SK-N-MC (cell line): ENCODE results near the gene GNAI3.

Source experiments
- DNase-seq: peaks from one replicate; pipeline ENCODE4 v3.0.0-alpha.2; 2011; ENCODE audit warnings: low read depth, low spot score
- H3K27ac ChIP-seq: fragments of 200-600 bp; sonication (generic); 2 replicates; pipeline ENCODE4 v1.5.1; 2016; ENCODE audit warnings: mixed run types
- H3K36me3 ChIP-seq: fragments of 200-600 bp; sonication (generic); 2 replicates; pipeline ENCODE4 v1.6.1; 2017; ENCODE audit warnings: antibody characterized with exemption, low read length, mixed read lengths; ENCODE audit not compliant: insufficient read depth
- H3K4me3 ChIP-seq: fragments of 200-600 bp; sonication (generic); 2 replicates; pipeline ENCODE4 v1.5.1; 2016
- H3K9ac ChIP-seq: fragments of 200-600 bp; sonication (generic); 2 replicates; pipeline ENCODE4 v1.8.0; 2017; ENCODE audit warnings: mixed run types, mixed read lengths; ENCODE audit not compliant: insufficient read length
- H3K9me3 ChIP-seq: fragments of 200-600 bp; sonication (generic); 2 replicates; pipeline ENCODE4 v1.6.1; 2017; ENCODE audit warnings: low read depth, mild to moderate bottlenecking, antibody characterized with exemption, low read length, moderate library complexity, mixed read lengths
- EZH2 ChIP-seq: fragments of 200-600 bp; sonication (generic); IDR thresholded peaks from one replicate; pipeline ENCODE4 v1.6.1; 2017; ENCODE audit warnings: antibody characterized with exemption
- FOXP2 ChIP-seq: optimal IDR thresholded peaks from 2 replicates; pipeline ENCODE3; 2011; ENCODE audit warnings: mild to moderate bottlenecking, moderate library complexity; ENCODE audit not compliant: insufficient read depth; ENCODE audit errors: extremely low read length, control extremely low read depth
- POLR2AphosphoS5 ChIP-seq: IDR thresholded peaks from 2 replicates; pipeline ENCODE4 v1.6.1; 2012; ENCODE audit warnings: mild to moderate bottlenecking, low read depth, low read length, borderline replicate concordance

The GNAI3 gene

GRCh38 chr1:109508001-109508872 lies 40.2 kb upstream of the GNAI3 start:
- no peak overlapping the region for H3K27ac ChIP-seq
- no peak overlapping the region for H3K9ac ChIP-seq
- DNase-seq: no peak
- TF ChIP-seq POLR2AphosphoS5 (no peak), EZH2 (no peak), FOXP2 (no peak)
- H3K36me3 ChIP-seq: no peaks in the 10 kb centered on the region
- H3K9me3 ChIP-seq: no peaks in the 10 kb centered on the region
- H3K4me3 ChIP-seq: no peak overlapping the region

- Histone ChIP-seq H3K9ac (no peak overlapping the region), H3K9me3 (no peaks in the 10 kb centered on the region), H3K36me3 (no peaks in the 10 kb centered on the region), H3K4me3 (peak overlapping the region; percentile 80), H3K27ac (no peak overlapping the region)
- no peak for DNase-seq
- TF ChIP-seq POLR2AphosphoS5 (no peak), EZH2 (no peak), FOXP2 (no peak)
Observed at GRCh38 chr1:109508873-109509175, 39.6 kb upstream of the GNAI3 start.

- TF ChIP-seq EZH2: no peak
- TF ChIP-seq POLR2AphosphoS5: no peak
- no peak for TF ChIP-seq FOXP2
- DNase-seq: no peak
- Histone ChIP-seq H3K4me3 (peak within 1 kb of the TSS; percentile 80), H3K9ac (peak within 1 kb of the TSS; percentile 69), H3K36me3 (no peaks in the 10 kb centered on the region), H3K27ac (no peak within 1 kb of the TSS), H3K9me3 (no peaks in the 10 kb centered on the region)
Observed at GRCh38 chr1:109509176-109510134, 39.0 kb upstream of the GNAI3 start, which contains the start of gene AMIGO1. Gene AMIGO1 (minus strand): TSS chr1:109509727. CDS start chr1:109508912, 815 bp downstream.

DNA sequence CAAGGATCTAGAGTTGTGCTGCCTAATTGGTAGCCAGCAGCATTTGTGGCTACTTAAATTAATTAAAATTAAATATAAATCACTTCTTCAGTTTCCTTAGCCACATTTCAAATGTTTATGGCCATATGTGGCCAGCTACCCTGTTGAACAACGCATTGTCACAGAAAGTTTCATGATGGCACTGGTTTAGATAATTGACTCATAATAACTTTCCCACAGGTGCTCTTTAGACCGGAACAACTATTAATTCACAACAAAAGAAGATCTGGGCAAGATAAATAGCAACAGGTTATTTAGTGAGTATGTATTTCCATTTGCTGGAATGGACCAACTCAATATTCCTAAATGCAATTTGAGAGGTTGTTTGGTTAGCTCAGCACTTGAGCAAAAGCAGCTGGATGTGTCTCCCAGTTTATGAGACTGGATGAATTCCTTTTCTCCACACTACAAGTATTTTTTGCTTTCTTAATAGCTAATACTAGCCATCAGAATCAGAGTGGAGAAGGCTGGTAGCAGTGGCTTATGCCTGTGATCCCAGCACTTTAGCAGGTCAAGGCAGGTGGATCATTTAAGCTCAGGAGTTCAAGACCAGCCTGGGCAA lies 35.2 kb upstream of the GNAI3 start:
- Histone ChIP-seq H3K27ac (no peak overlapping the region), H3K4me3 (no peak overlapping the region), H3K9me3 (no peaks in the 10 kb centered on the region), H3K9ac (no peak overlapping the region), H3K36me3 (no peaks in the 10 kb centered on the region)
- no peak for DNase-seq
- TF ChIP-seq EZH2: no peak
- no peak for TF ChIP-seq FOXP2
- TF ChIP-seq POLR2AphosphoS5: no peak

GRCh38 chr1:109514846-109515245 lies 33.6 kb upstream of the GNAI3 start:
- no peak for DNase-seq
- Histone ChIP-seq H3K27ac (no peak overlapping the region), H3K9ac (no peak overlapping the region), H3K9me3 (no peaks in the 10 kb centered on the region), H3K4me3 (no peak overlapping the region), H3K36me3 (no peaks in the 10 kb centered on the region)
- no peak for TF ChIP-seq POLR2AphosphoS5
- no peak for TF ChIP-seq FOXP2
- TF ChIP-seq EZH2: no peak

DNA sequence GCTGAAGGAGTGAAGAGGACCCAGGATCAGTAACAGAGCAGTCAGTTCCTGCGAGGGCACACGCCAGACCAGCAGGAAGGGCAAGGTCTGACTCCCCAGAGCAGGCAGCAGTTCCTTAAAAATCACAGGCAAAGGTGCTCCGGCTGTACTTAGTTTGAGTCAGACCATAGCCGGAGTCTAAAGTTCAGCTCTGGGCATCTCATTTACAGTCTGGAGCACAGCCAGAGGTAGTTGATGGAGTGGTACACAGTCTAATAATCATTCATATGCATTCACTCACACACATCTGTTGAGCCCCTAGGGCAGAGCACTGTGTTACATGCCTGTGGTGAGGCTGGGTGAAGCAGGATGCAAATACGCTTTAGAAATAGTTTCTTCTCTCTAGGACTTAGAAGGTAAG lies 31.5 kb upstream of the GNAI3 start:
- DNase-seq: peak; percentile 85
- Histone ChIP-seq H3K36me3 (no peaks in the 10 kb centered on the region), H3K9ac (no peak overlapping the region), H3K9me3 (no peaks in the 10 kb centered on the region), H3K4me3 (peak overlapping the region; percentile 60), H3K27ac (peak overlapping the region; percentile 82)
- TF ChIP-seq EZH2: no peak
- TF ChIP-seq POLR2AphosphoS5: no peak
- no peak for TF ChIP-seq FOXP2

DNA sequence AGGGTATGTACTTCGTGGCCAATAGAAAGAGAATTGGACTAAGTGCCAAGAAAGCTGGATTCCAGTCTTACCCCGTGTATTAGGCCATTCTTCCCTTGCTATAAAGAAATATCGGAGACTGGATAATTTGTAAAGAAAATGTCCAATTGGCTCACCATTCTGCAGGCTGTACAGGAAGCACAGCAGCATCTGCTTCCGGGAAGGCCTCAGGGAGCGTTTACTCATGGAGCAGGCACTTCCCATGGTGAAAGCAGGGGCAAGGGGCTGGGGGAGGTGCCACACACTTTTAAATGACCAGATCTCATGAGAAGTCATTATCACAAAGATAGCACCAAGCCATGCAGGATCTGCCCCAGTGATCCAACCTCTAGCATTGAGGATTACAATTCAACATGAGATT lies 31.1 kb upstream of the GNAI3 start:
- H3K27ac ChIP-seq: peak overlapping the region; percentile 82
- no peak for DNase-seq
- TF ChIP-seq EZH2: no peak

GRCh38 chr1:109521002-109521951 lies 27.1 kb upstream of the GNAI3 start:
- Histone ChIP-seq H3K27ac (no peak overlapping the region), H3K9ac (no peak overlapping the region), H3K36me3 (no peaks in the 10 kb centered on the region), H3K4me3 (no peak overlapping the region), H3K9me3 (no peaks in the 10 kb centered on the region)
- no peak for TF ChIP-seq FOXP2
- no peak for TF ChIP-seq POLR2AphosphoS5
- DNase-seq: no peak

More for the DNA sequence above, 31.1 kb upstream of the GNAI3 start:
- no peaks in the 10 kb centered on the region for H3K9me3 ChIP-seq
- H3K36me3 ChIP-seq: no peaks in the 10 kb centered on the region
- H3K9ac ChIP-seq: no peak overlapping the region
- H3K4me3 ChIP-seq: peak overlapping the region; percentile 60
